Activated T-helper 1 cell treated with anti-CD3 and anti-CD28 coated beads, Interleukin-2, amount 50 U/mL, for 16 hours (primary cell): ENCODE data around the gene SGCD.

Experiments
- DNase-seq, 2 donors: peaks; one replicate each; pipeline ENCODE4 v3.0.0-alpha.2; 2020; ENCODE audit warnings: low read depth in 1 of 2, low spot score in 1 of 2

The SGCD gene

DNA sequence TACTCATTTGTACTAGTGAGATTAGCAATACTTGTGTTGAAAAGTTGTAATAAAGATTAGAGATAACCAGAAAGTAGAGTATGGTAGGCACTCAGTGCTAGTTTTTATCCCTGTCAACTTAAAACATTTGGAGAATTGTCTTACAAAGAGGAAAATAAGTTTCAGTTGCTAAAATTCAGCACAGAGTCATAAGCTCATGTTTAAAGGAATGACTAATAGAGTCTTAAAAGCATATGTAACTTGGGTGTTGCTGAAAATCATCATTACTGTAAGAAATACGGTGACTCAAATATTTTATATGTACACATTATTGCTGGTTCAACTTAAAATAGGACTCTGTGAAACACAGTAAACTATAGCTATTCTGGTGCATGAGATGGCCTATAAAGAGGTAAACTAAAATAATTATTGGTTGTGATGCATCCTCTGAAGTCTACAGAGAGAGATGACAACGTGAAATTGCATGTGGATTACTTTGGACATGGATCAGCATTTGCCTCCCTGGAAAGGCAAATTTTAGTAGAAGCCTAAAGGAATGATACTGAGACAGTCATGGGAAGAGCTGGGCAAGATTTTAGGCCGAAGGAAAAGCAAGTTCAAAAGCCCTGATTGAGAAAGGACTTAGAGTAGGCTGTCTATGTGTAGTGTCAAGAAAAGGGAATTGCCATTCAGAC, 34.6 kb downstream of the SGCD start:
- DNase-seq = no peak

- DNase-seq = no peak
These were observed 36.9 kb downstream of the SGCD start for GRCh38 chr5:156363861-156364260.

DNA sequence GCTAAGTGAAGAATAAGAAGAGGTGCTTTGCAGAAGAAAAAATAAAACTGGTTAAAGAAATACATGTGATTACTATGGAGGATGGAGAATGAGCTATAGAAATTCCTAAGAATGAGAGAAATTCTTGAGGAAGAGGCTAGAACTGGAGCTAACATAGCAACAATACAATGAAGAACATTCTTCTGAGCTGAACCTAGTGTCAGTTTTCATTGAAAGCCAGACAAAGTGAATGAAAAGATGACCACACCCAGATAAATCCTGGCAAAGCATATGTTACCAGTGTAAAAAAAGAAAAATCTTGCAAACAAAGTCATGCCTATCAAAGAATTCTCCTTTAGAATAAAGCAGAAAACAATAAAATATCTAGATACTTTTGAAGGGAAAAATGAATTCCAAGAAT, 39.6 kb downstream of the SGCD start:
- no peak for DNase-seq

- no peak for DNase-seq
These were observed 40.6 kb downstream of the SGCD start for GRCh38 chr5:156367597-156367996.

GRCh38 chr5:156375895-156376495, 49.0 kb downstream of the SGCD start:
- no peak for DNase-seq

DNA sequence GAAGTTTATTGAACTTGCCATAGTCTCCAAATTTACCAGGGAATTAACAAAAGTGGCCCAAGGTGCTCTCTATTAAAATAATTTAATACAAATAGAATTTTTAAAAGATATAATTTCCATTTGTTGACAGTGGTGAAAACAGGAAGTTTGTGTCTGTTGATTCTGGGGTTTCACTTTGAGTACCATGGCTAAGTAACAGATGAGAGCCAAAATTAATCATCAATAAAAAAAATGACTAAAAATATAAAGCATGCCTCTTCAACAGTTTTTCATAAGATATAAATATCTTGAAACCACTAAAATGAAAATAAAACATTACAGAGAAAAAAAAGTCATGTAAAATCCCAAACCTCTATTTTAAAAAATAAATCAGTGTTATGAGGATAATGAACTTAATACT, 49.8 kb downstream of the SGCD start:
- no peak for DNase-seq

DNA sequence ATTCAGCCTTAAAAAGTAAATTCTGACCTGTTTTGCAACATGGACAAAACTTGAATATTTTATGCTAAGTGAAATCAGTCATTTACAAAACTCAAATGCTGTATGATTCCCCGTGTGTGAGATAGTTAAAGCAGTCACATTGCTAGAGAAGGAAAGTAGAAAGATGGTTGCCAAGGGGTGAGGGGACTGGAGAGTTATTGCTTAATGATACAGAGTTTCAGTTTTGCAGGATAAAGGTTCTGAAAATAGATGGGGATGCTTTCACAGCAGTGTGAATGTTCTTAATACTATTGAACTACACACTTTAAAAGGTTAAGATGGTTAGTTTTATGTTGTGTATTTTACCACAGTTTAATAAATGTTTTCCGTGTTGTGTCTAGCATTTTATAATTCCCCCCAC, 51.2 kb downstream of the SGCD start:
- DNase-seq = no peak

DNA sequence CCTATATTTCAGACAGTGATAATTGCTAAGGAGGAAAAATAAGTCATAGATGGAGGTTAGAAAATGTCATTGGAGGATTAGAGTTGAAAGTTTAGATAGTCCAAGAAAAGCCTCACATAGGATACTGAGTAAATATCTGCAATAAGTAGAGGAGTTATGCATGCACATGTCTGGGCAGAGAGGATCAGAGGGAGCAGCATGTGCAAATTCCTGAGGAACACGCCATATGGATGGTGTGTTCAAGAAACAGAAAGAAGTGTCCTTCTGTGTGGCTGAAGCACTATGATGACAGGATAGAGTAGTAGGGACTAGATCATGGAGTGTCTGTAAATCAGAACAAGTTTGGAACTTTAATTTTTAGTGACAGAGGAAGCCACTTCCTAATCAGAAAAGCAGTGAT, 52.2 kb downstream of the SGCD start:
- no peak for DNase-seq

DNA sequence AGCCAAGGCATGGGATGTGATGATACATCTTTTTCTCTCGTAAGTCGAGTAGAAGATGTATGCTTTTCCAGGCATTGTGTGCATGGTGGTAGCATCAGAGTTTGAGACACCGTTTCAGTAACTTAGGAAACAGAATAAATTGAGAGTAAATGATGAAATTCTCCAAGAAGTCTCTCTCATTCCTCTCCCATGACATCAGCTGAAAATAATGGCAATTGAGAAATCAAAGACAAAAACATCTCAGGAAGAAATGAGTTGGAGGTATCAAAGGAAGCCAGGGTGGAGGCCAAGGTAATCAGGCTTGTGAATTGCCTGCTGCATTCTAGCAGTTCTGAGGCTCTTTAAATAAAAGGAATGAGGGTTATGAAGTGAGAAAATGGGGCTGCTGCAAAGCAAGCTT, 53.9 kb downstream of the SGCD start:
- DNase-seq = no peak

GRCh38 chr5:156383510-156384265, 56.7 kb downstream of the SGCD start:
- no peak for DNase-seq

DNA sequence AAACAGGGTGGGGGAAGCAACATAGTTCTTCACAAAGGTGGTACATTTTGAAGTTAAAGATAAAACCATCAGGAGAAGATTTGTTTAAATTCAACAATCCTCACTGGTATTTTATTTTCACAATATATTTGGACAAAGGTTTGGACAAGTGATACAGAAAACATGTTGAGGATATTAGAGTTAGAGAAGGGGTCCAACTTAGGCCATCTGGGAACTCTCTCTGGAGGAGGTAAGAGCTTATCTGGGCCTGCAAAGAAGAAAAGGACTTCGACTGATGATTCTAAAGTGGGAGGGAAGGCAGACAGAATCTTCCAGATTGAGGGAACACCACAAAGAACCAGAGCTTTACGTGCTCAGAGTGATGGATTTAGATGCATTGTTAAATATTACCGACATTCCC, 58.5 kb downstream of the SGCD start:
- no peak for DNase-seq

DNA sequence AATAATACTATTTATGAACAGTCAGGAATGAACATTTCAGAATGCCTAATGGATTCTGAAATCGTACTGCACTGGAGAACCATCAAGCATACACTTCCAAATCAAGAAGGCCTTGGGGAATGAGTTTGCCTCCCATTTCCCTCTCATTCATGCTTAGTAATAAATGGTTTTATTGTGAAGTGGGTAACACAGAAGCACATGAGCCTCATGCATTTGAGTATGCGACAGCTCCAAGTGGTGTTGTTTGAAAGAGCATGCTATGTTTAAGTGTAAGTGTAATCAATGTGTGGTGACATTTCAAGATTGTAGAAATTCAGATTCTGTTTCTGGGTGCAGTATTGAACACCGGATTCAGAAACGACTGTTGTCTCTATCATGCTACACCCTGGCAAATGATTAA, 60.0 kb downstream of the SGCD start:
- no peak for DNase-seq

DNA sequence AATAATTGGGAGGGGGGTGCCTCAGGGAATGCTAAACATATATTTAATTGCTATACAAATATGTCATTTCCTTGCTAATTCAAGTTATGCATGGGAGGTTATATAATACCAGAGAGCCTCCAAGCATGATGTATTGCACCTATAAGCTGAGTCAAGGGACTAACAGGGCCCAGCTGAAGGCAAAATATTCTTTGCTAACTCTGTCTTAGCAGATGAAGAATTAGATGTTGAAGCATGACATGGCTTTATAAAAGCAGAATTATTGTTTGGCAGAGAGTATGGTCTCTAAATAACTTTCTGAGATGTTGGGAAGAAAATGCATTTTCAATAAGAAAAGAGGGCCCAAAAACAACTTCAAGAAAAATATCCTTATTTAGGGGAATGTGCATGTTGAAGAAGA, 60.4 kb downstream of the SGCD start:
- DNase-seq = no peak

DNA sequence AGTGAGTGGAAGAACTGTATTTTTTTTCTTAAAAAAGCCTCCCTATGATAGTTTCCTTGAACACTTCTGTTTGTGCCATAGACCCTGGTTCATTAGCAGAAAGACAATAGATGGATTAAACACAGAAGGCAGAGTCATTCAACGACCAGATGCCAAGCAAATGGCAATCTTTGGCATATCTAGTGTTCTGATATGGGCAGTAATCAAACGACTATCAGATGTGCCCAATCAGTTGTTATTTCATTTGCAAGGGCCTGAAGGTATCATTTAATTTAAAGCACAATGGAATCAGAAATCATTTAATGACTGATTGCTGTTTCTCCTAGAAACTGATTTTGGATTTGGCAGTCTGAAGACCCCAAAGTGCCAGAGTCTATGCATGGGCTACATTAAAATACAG, 61.3 kb downstream of the SGCD start:
- no peak for DNase-seq

DNA sequence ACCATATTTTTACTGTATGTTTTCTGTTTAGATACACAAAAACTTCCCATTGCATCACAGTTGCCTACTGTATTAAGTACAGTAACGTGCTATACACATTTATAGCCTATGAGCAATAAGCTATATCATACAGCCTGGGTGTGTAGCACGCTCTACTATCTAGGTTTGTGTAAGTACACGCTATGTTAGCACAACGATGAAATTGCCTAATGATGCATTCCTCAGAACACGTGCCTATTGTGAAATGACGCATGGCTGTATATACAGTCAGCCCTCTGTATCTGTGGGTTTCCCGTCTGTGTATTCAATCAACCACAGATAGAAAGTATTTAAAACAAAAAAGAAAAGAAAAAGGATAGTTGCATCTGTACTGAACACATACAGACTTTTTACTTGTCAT, 64.2 kb downstream of the SGCD start:
- DNase-seq = no peak

DNA sequence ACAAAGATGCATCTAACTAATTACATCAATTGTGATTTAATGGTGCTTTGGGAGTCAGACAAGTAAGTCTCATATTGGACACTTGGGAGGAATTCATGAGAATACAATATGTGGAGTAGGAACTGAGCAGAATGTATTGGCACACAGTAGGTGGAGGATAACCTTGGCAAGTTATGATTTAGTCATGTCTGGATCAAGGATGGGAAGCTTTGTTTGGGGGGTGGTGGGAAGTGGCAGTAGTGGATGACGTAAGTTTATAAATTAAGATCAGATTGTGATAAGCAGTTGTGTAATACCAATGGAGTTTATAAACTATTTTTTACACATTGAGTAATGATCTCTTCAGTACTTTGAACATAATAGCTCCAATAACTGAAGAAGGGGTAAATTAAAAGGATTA, 67.0 kb downstream of the SGCD start:
- no peak for DNase-seq

- DNase-seq = no peak
These were observed 67.8 kb downstream of the SGCD start for GRCh38 chr5:156394642-156395305.

GRCh38 chr5:156395306-156395675, 68.3 kb downstream of the SGCD start:
- no peak for DNase-seq

DNA sequence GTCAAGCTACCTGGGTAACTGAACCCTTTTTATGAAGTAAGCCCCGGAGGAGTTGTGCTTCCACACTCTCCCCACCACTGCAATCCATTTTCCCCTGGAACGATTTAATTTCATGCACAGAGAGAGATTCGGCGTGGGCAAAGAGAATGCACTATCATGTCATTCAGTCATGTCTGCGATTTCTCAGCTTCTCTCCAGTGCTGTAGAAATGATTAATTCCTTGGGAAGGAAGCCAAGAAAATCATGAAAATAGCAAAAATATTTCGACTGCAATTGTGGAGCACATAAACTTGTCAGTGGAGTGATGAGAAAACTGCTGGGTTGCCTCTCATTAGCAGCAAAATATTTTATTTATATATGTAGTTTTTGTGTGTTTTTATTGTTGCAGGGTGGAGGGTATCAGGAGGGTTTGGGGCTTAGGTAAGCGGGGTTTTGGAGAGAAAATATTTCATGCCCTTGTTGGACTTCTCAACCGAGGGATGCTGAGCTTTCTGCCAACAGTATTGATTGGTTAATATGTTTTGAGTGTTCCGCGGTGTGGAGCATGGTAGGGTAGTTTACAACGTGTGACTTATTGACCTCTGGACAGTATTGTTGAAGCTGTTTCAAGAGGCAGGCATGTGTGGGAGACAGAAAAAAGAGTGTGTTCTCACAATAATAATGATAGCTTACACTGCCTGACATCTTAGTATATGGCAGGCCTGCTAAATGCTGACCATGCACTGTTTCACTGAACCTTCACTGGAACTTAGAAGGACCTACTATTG, 69.3 kb downstream of the SGCD start:
- no peak for DNase-seq

- no peak for DNase-seq
These were observed 69.8 kb downstream of the SGCD start for GRCh38 chr5:156396830-156397081.

GRCh38 chr5:156399323-156399722, 72.4 kb downstream of the SGCD start:
- DNase-seq = no peak
